ENCODE data around the gene CCDC85B. TPM values are rescaled to one million over a fixed set of nuclear protein-coding genes. Genes with fewer than 3 reads are reported as not detected.

The CCDC85B gene
- total and polyA plus RNA-seq, 2 of the 13 experiments (the other 11 are each of a cell fraction or from before 2014, with no cell fraction given): 8.2 to 19.5 TPM

DNA sequence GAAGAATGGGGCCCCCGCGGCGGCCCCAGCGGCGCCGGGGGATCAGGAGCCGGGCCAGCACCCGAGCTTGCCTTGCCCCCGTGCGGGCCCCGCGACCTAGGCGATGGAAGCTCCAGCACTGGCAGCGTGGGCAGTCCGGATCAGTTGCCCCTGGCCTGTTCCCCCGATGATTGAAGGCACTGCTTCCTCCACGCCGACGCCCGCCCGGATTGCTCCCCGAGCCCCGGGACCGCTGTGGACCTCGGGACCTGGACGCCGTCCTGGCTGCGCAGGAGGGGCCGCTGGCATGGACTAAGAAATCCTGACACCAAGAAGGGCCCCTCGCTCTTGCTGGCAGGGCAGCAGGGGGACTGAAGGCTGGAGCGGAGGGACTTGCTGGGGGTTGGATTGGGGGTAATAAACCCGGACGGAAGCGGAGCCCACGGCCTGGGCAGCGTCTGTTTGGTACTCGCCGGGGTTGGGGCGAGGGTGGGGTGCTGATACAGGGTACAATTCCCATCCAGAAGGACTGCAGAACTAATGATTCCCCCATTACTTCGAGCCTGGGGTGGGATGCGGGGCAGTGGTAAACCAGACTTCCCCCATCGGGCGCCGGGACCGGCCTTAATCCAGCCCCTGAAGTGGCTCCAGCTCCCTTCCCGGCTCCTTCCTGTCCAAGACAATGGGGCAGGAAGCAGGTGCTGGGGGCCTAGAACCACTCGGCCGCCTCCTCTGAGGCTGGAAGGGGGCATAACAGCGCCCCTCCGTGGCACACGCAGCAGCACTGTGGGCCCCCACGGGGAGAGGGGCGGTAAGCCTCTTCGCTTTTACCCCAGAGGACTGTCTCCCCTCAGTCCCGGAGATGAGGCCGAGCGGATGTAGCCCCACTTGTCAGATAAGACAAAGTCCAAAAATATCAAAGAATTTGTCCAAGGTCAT is 1.0 kb downstream of the CCDC85B start (continued):
- TF ChIP-seq, protein P1, sequence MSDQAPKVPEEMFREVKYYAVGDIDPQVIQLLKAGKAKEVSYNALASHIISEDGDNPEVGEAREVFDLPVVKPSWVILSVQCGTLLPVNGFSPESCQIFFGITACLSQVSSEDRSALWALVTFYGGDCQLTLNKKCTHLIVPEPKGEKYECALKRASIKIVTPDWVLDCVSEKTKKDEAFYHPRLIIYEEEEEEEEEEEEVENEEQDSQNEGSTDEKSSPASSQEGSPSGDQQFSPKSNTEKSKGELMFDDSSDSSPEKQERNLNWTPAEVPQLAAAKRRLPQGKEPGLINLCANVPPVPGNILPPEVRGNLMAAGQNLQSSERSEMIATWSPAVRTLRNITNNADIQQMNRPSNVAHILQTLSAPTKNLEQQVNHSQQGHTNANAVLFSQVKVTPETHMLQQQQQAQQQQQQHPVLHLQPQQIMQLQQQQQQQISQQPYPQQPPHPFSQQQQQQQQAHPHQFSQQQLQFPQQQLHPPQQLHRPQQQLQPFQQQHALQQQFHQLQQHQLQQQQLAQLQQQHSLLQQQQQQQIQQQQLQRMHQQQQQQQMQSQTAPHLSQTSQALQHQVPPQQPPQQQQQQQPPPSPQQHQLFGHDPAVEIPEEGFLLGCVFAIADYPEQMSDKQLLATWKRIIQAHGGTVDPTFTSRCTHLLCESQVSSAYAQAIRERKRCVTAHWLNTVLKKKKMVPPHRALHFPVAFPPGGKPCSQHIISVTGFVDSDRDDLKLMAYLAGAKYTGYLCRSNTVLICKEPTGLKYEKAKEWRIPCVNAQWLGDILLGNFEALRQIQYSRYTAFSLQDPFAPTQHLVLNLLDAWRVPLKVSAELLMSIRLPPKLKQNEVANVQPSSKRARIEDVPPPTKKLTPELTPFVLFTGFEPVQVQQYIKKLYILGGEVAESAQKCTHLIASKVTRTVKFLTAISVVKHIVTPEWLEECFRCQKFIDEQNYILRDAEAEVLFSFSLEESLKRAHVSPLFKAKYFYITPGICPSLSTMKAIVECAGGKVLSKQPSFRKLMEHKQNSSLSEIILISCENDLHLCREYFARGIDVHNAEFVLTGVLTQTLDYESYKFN (CRISPR knock-in tag; conservative IDR thresholded peaks at IDR 0.05): peak; percentile 85
- TF ChIP-seq GTF2F1 (IDR thresholded peaks at IDR 0.05; ENCODE audit: low read length) (no peak), NCOR1 (IDR thresholded peaks at IDR 0.05; ENCODE audit: borderline replicate concordance, low read length) (no peak), SIX1 (CRISPR knock-in tag; IDR thresholded peaks at IDR 0.05; ENCODE audit: borderline replicate concordance) (no peak), ZNF788 (CRISPR knock-in tag; IDR thresholded peaks at IDR 0.05; ENCODE audit: borderline replicate concordance) (peak; percentile 75; the same call in 1 of the 2 replicates), THAP11 (CRISPR knock-in tag; IDR thresholded peaks at IDR 0.05) (peak; percentile 70), CREB1 (IDR thresholded peaks at IDR 0.05) (no peak), CREB1 (CRISPR knock-in tag; IDR thresholded peaks at IDR 0.05) (no peak), ZNF660 (CRISPR knock-in tag; IDR thresholded peaks at IDR 0.05; ENCODE audit: borderline replicate concordance, low read depth) (no peak), POLR2A (IDR thresholded peaks at IDR 0.05; ENCODE audit: insufficient read depth in 1 of 2, low read depth in 2 of 2, low read length in 2 of 2) (no peak; a peak in 1 of 4 replicates), ZNF616 (CRISPR knock-in tag; IDR thresholded peaks at IDR 0.05; ENCODE audit: low read depth) (peak; percentile 67; the same call in 1 of the 2 replicates)
- TF ChIP-seq, protein P2, sequence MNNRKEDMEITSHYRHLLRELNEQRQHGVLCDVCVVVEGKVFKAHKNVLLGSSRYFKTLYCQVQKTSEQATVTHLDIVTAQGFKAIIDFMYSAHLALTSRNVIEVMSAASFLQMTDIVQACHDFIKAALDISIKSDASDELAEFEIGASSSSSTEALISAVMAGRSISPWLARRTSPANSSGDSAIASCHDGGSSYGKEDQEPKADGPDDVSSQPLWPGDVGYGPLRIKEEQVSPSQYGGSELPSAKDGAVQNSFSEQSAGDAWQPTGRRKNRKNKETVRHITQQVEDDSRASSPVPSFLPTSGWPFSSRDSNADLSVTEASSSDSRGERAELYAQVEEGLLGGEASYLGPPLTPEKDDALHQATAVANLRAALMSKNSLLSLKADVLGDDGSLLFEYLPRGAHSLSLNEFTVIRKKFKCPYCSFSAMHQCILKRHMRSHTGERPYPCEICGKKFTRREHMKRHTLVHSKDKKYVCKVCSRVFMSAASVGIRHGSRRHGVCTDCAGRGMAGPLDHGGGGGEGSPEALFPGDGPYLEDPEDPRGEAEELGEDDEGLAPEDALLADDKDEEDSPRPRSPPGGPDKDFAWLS (CRISPR knock-in tag; IDR thresholded peaks at IDR 0.05; ENCODE audit: borderline replicate concordance): no peak
- TF ChIP-seq, protein P3, sequence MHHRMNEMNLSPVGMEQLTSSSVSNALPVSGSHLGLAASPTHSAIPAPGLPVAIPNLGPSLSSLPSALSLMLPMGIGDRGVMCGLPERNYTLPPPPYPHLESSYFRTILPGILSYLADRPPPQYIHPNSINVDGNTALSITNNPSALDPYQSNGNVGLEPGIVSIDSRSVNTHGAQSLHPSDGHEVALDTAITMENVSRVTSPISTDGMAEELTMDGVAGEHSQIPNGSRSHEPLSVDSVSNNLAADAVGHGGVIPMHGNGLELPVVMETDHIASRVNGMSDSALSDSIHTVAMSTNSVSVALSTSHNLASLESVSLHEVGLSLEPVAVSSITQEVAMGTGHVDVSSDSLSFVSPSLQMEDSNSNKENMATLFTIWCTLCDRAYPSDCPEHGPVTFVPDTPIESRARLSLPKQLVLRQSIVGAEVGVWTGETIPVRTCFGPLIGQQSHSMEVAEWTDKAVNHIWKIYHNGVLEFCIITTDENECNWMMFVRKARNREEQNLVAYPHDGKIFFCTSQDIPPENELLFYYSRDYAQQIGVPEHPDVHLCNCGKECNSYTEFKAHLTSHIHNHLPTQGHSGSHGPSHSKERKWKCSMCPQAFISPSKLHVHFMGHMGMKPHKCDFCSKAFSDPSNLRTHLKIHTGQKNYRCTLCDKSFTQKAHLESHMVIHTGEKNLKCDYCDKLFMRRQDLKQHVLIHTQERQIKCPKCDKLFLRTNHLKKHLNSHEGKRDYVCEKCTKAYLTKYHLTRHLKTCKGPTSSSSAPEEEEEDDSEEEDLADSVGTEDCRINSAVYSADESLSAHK (CRISPR knock-in tag; IDR thresholded peaks at IDR 0.05; ENCODE audit: borderline replicate concordance): no peak
- TF ChIP-seq, protein P4, sequence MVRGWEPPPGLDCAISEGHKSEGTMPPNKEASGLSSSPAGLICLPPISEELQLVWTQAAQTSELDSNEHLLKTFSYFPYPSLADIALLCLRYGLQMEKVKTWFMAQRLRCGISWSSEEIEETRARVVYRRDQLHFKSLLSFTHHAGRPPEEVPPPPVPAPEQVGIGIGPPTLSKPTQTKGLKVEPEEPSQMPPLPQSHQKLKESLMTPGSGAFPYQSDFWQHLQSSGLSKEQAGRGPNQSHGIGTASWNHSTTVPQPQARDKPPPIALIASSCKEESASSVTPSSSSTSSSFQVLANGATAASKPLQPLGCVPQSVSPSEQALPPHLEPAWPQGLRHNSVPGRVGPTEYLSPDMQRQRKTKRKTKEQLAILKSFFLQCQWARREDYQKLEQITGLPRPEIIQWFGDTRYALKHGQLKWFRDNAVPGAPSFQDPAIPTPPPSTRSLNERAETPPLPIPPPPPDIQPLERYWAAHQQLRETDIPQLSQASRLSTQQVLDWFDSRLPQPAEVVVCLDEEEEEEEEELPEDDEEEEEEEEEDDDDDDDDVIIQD (CRISPR knock-in tag; IDR thresholded peaks at IDR 0.05; ENCODE audit: low read depth): no peak
- TF ChIP-seq, protein P5, sequence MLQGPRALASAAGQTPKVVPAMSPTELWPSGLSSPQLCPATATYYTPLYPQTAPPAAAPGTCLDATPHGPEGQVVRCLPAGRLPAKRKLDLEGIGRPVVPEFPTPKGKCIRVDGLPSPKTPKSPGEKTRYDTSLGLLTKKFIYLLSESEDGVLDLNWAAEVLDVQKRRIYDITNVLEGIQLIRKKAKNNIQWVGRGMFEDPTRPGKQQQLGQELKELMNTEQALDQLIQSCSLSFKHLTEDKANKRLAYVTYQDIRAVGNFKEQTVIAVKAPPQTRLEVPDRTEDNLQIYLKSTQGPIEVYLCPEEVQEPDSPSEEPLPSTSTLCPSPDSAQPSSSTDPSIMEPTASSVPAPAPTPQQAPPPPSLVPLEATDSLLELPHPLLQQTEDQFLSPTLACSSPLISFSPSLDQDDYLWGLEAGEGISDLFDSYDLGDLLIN (CRISPR knock-in tag; IDR thresholded peaks at IDR 0.05; ENCODE audit: borderline replicate concordance): no peak

Measured in HepG2 (cell line).